ENCODE data around the gene DYNC1H1. TPM values are rescaled to one million over a fixed set of nuclear protein-coding genes. Genes with fewer than 3 reads are reported as not detected.

Gene DYNC1H1
- total RNA-seq, 4 donors from 2014 or later, result 606 to 1,020 (median 666) TPM

DNA sequence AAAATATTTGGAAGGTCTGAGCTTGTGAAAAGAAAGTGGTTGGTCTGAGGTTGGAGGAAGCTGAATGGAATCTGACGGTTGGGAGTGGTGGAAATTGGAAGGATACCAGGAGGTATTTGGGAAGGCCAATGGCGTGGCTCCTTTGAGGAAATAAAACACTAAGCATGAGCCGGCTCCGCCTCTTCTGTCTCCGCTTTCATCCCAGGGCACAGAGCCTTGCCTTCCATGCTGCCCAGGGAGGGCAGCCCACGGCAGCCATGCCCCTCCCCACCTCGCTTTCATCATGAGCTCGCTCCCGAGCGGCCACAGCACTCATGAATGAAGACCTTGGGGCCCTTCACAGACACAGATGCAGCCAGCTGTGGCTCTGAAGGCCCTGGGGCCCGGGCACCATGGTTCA is 86.3 kb downstream of the DYNC1H1 start:
- no peaks in the 10 kb centered on the region for H3K27me3 ChIP-seq
- H3K4me1 ChIP-seq, result peaks cover 0 to 32% (median 7%) of the 10 kb centered on the region in 3 donors
- WGBS, 2 donors (ENCODE audit: low coverage in 1 of 2), result 7 to 31% methylated on average over 2 to 5 of the region's 11 CpGs
- TF ChIP-seq EP300 (IDR thresholded peaks at IDR 0.05) (no peak), POLR2AphosphoS5 (IDR thresholded peaks at IDR 0.05) (peak; percentile 45)
- TF ChIP-seq, protein P1, sequence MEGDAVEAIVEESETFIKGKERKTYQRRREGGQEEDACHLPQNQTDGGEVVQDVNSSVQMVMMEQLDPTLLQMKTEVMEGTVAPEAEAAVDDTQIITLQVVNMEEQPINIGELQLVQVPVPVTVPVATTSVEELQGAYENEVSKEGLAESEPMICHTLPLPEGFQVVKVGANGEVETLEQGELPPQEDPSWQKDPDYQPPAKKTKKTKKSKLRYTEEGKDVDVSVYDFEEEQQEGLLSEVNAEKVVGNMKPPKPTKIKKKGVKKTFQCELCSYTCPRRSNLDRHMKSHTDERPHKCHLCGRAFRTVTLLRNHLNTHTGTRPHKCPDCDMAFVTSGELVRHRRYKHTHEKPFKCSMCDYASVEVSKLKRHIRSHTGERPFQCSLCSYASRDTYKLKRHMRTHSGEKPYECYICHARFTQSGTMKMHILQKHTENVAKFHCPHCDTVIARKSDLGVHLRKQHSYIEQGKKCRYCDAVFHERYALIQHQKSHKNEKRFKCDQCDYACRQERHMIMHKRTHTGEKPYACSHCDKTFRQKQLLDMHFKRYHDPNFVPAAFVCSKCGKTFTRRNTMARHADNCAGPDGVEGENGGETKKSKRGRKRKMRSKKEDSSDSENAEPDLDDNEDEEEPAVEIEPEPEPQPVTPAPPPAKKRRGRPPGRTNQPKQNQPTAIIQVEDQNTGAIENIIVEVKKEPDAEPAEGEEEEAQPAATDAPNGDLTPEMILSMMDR (IDR thresholded peaks at IDR 0.05), result no peak
- H3K4me3 ChIP-seq, result no peak overlapping the region
- no peaks in the 10 kb centered on the region for H3K9me3 ChIP-seq
- peak overlapping the region in 3 of 4 donors; percentile 59 to 64 (median 62) for H3K27ac ChIP-seq
- H3K36me3 ChIP-seq, result peaks cover 0 to 89% of the 10 kb centered on the region in 2 donors
- ATAC-seq, result peak; percentile 61

DNA sequence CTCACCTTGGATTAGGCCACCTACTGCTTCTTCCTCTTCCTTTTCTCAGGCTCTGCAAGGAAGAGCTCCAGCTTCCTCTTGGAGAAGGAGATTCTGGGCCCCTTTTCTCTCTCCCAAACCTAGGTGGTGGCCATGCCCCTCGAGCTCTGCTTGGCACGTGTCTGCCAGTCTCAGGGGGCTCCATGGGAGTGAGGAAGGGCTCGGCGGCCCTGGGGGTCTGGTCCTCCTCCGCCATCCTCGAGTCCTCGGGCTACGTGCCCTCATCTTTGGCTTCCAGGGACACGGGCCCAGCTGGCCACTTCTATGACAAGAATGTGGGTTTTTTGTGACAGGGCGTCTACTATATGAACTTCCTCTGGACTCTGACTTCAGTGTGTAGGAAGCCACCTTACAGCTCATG is 88.1 kb downstream of the DYNC1H1 start:
- TF ChIP-seq POLR2A (IDR thresholded peaks at IDR 0.05) (no peak), POLR2AphosphoS5 (IDR thresholded peaks at IDR 0.05) (no peak), EP300 (IDR thresholded peaks at IDR 0.05) (no peak)
- TF ChIP-seq, protein P1 (IDR thresholded peaks at IDR 0.05), result no peak
- H3K9me3 ChIP-seq, result no peaks in the 10 kb centered on the region
- 81% methylated on average over 6 of the region's 10 CpGs; no CpG with 5 or more reads in 1 of the 2 donors for WGBS, 2 donors (ENCODE audit: low coverage in 1 of 2)
- no peak for ATAC-seq
- H3K4me1 ChIP-seq, result peaks cover 0 to 16% (median 4%) of the 10 kb centered on the region in 3 donors
- H3K27me3 ChIP-seq, result no peaks in the 10 kb centered on the region
- no peak overlapping the region for H3K27ac ChIP-seq
- peaks cover 0 to 72% of the 10 kb centered on the region in 2 donors for H3K36me3 ChIP-seq
- H3K4me3 ChIP-seq, result no peak overlapping the region

DNA sequence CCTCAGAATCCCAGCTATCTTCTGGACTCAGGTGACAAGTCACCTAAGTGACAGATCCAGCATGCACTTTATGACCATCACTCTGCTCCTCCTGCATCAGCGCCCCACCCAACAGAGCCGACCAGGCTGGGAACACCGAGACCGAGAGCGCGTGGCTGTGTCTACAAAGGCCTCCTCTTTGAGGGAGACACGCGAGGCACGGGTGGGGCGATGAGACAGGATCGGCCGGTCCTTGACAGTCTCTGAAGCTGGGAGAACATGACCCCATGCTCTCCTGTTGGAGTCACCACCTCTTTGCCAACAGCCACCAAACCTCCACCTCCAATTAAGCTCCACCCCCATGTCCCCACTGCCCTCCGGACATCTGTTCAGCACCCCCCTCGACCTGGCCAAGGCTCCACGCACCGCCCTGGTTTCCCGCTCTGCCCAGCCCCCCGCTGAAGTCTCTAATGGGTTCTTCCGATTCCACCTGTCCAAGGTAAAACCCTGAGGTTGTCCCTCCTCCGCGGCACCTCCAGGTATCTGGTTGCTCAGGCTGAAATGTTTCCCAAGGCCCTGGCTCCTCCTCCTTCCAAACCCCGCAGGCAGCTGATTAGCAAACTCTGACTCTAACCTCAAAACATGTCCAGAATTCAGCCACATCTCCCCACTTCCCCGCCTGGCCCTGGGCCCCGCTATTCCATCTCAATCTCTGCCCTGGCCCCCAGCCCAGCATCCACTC is 91.0 kb downstream of the DYNC1H1 start:
- TF ChIP-seq POLR2AphosphoS5 (IDR thresholded peaks at IDR 0.05) (peak; percentile 9), POLR2A (IDR thresholded peaks at IDR 0.05) (no peak)
- TF ChIP-seq, protein P1 (IDR thresholded peaks at IDR 0.05), result no peak
- H3K27me3 ChIP-seq, result no peaks in the 10 kb centered on the region
- H3K4me3 ChIP-seq, result no peak overlapping the region
- H3K27ac ChIP-seq, result peak overlapping the region in 2 of 4 donors; percentile 2 to 19
- no peaks in the 10 kb centered on the region for H3K9me3 ChIP-seq
- 55 to 65% methylated on average over 4 to 10 of the region's 24 CpGs for WGBS, 2 donors (ENCODE audit: low coverage in 1 of 2)
- peaks cover 0 to 43% of the 10 kb centered on the region in 2 donors for H3K36me3 ChIP-seq
- peak; percentile 30 for ATAC-seq
- peaks cover 0 to 8% (median under 1%) of the 10 kb centered on the region in 3 donors for H3K4me1 ChIP-seq

DNA sequence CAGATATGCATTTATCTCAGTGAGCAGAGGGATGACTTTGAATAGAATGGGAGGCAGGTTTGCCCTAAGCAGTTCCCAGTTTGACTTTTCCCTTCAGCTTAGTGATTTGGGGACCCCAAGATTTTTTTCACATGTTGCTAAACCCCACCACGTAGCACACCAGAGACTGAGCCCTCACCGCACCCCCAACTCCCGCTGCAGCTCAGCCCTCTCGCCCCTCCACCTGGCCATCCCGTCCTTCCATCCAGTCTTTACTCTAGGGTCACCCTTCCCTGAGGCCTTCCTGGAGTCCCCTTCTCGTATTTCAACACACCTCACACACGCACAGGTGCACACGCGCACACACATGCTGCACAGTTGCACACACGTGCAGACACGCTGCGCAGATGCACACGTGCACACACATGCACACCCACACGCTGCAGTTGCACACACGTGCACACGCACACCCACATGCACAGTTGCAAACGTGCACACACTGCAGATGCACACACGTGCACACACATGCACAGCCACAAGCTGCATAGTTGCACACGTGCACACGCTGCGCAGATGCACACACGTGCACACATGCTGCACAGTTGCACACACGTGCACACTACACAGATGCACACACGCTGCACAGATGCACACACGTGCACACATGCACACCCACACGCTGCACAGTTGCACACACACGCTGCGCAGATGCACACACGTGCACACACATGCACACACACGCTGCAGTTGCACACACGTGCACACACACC is 92.5 kb downstream of the DYNC1H1 start:
- 79% methylated on average over 12 to 25 of the region's 31 CpGs for WGBS, 2 donors (ENCODE audit: low coverage in 1 of 2)
- no peak for ATAC-seq
- TF ChIP-seq EP300 (IDR thresholded peaks at IDR 0.05), result no peak
- TF ChIP-seq POLR2AphosphoS5 (IDR thresholded peaks at IDR 0.05), result no peak
- TF ChIP-seq POLR2A (IDR thresholded peaks at IDR 0.05), result no peak
- TF ChIP-seq, protein P1 (IDR thresholded peaks at IDR 0.05), result no peak
- Histone ChIP-seq H3K4me3 (no peak overlapping the region), H3K27ac (no peak overlapping the region), H3K27me3 (no peaks in the 10 kb centered on the region), H3K36me3 (peaks cover 0 to 28% of the 10 kb centered on the region in 2 donors), H3K4me1 (no peaks in the 10 kb centered on the region), H3K9me3 (no peaks in the 10 kb centered on the region)

Data from gastroesophageal sphincter (tissue), 4 donors.